Raji (cell line): Measurements from ENCODE around the gene SRD5A3.

Experiments
- POLR2A ChIP-seq: IDR thresholded peaks from 2 replicates; pipeline ENCODE4 v1.6.1; 2011; ENCODE audit warnings: low read depth, low read length, control low read depth; ENCODE audit not compliant: insufficient read depth

SRD5A3 gene

DNA sequence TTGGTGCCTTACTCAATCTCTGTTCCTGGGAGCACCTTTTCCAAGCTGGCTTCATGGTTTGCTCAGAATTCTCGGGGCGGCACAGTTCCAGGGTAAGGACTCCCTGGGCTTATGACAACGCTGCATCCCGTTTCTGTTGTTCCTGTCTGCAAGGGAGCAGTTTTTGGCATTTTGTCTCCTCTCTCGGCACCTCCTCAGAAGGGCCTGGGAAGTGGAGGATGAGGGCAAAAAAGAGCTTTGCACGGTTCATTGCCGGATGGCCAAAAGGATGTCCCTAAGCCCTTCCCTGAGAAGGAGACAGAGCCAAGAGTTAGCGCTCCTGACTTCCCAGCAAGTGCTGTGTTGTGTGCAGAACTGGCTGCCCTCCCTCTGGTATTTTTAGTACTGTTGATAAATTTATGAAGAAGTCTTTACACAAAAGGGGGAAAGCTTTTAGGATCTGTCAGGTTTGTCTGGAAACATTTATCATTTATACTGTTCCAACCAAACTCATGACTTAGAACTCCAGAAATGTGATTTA is 13.4 kb downstream of the SRD5A3 start:
- TF ChIP-seq POLR2A, result no peak

DNA sequence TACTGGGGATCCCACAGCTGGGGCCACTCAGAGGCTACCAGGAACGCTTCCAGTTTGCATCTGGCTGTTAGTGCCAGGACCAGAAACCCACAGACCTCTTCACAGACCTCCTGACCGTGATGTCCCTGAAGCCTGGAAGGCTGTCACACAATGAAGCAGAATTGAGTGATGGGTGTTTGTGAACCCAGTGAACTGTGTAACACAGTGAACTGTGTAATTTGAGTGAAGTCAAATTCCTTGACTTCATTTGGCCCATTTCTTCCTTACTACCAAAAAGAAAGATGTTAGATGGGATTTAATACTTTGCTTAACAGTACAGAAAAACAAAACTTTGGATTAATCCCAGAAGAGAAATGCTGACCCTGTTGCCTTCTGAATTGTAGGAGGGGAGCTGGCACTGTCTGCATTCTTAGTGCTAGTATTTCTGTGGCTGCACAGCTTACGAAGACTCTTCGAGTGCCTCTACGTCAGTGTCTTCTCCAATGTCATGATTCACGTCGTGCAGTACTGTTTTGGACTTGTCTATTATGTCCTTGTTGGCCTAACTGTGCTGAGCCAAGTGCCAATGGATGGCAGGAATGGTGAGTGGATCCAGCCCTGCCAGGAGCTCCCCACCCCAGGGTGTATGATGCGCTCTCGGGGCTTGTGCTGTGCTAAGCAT is 17.8 kb downstream of the SRD5A3 start:
- no peak for TF ChIP-seq POLR2A

DNA sequence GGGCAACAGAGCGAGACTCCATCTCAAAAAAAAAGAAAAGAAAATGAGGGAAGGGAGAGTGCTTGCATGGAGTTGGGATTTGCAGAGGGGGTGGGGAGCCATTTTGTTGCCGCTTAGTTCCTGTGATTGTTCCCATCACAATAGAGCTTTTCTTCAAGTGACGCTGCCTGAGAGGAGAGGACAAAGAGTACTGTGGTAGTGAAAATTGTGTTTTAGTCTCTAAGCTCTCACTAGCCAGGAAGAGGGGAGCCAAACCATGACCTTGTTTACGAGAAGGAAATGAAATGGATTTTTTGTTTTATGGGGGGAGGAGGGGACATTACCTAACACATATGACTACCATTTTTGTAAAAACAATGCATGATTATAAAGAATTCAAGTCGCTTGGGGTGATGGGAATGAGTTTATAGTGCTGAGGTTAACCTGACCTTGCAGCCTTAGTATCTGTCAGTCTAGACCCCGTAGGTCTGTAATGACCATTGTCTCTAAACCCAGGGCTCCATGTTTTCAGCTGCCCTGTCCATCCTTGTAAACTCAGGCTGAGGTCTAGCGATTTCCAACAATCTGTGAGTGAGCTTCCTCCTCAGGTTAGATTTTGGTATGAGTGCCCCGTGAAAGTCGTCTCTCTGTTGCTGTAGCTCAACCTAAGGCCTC is 18.8 kb downstream of the SRD5A3 start:
- TF ChIP-seq POLR2A, result no peak

DNA sequence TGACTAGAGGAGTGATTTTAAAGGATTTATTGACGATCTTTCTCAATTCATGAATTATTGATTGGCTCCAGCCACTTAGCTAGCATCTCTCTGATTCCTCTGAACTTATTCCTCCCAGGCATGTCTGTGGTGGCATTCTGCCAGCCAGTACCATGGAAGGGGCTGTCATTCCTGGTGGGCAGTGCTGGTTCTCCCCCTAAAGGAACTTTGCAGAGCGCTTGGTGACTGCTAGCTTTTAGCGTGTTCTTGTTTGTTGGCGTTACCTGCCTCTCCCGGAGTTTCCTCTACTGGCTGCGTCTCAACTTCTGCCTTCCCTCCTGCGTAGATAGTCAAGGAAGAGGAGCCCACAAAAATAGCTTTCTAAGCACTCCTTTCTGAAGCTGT is 19.3 kb downstream of the SRD5A3 start:
- no peak for TF ChIP-seq POLR2A

DNA sequence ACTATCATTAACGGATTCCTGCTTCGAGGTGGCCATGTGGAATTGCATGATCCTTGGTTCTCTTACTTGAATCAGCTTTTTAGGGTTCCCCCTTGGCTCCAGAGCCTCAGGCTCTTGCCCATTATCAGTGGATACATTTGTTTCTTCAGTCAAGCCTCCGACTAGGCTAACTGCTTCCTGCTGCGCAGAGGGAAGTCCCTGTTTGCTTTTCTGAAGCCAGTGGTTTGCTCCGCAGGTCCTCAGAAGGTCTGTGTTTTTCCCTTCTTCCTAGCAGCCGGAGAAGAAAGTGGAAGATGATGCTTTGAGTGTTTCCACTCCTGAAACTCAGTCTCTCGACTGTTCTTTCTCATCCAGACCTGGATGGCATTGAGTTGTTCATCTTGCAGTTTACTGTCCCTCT is 20.6 kb downstream of the SRD5A3 start:
- no peak for TF ChIP-seq POLR2A

DNA sequence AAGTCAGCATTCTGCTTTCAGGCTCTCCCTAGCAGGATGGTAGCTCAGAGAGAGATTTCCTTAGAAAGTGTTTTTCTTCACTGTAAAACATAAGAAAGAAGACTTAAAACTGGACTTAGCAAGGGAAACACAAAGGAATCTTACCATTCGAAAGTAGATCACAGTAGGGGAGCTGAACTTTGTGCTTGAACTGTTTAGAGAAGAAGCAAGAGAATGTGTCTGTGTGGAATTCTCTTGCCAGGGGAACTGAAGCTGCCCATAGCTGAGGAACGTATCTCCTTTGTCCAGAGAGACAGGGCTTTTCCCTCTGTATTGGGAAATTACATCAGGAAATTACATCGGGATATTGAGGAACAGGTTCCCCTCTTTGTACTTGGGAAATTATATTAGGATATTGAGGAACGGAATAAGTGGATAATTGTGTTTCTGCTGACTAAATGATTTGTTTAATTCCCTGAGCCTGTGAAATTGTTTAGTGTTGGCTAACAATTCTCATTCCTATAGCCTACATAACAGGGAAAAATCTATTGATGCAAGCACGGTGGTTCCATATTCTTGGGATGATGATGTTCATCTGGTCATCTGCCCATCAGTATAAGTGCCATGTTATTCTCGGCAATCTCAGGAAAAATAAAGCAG is 21.2 kb downstream of the SRD5A3 start:
- no peak for TF ChIP-seq POLR2A

DNA sequence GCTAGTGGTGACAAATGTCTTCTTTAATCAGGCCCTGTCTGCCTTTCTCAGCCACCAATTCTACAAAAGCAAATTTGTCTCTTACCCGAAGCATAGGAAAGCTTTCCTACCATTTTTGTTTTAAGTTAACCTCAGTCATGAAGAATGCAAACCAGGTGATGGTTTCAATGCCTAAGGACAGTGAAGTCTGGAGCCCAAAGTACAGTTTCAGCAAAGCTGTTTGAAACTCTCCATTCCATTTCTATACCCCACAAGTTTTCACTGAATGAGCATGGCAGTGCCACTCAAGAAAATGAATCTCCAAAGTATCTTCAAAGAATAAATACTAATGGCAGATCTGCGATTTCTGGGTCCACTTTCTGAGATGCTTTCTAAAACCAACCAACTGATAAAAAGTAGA is 23.9 kb downstream of the SRD5A3 start:
- no peak for TF ChIP-seq POLR2A

DNA sequence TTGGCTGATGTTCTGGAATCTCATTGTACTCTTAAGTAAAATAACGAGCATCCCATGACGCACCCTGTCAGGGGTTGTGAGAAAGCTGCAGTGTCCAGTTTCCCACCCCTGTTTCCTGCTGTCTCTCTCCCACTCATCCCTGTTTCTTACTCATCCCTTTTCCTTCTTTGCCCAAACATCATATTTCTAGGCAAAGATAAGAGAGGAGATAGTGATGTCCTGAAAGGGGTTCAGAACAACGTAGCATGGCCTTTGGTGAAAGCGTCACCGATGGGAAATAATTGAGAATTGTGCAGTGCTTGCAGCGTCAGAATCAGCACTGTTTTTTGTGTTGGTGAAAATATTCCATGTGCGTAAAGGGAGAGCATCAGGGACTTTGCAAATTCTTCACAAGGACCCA is 26.2 kb downstream of the SRD5A3 start:
- TF ChIP-seq POLR2A, result no peak

DNA sequence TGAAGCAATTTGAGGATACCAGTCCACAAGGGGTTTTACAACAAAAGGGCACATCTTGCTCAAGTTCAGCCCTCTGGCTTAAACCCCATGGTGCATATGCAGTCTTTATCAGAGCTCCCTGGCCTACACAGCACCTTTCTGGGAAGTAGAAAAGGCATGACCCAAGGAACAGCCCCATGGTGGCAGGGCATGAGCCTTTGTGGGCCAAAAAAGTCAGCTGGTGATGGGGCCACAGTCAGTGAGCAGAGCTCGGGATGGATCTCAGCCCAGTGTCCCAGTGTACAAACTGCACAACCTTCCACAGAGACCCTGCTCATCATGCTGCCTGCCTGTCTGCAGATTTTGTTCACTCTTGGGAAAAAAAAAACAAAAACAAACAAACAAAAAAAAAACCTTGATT is 27.4 kb downstream of the SRD5A3 start:
- TF ChIP-seq POLR2A, result no peak

DNA sequence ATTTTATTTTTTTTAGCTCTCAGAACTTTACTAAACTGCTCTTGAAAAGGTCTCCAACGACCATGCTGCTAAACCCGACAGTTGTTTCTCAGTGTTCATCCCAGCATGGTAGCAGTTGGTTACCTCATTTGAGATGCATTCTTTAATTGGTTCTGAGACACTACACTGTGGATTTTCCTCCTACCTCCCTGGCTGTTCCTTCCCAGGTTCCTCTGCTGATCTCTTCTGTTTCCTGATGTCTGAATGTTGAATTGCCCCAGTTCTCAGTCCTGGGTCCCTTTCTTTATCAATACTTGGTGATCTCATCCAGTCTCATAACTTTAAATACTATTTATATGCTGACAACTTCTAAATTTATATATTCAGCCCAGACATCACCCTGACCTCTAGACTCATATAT is 30.7 kb downstream of the SRD5A3 start:
- no peak for TF ChIP-seq POLR2A

DNA sequence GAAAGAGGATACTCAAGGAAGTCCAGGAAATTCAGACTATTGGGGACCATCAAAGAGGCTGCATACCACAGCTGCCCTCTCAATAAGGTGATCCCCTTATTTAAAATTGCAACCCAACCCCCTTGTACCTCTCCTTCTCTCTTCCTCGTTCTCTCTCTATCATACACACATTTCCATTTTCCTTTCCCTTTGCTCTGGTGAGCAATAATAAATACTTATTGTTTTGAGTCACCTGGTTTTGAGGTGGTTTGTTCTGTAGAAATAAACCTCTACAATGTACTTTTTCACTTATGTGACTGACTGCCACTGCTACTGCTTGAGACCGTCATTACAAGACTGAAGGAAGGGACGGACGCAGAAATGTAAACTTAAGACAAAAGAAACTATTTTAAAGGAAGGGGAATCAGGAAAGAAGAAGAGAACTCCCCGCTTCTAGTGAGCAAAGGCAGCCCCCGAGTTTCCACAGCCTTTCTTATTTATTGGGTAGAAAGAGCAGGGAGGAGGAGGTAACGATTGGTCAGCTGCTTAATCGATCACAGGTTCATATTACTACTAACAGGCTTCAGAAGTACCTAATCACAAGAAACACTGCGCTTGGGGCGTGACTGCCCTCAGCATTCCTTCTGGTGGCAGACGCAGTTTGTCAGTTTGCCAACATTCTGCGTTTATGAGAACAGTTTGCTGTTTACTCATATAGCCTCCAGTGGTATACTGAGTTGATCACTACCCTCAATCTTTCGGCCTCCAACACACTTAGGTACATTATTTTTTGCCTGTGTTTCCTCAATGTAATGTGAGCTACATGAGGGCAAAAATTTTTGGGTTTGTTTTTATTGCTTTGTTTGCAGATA is 32.8 kb downstream of the SRD5A3 start:
- TF ChIP-seq POLR2A, result no peak

DNA sequence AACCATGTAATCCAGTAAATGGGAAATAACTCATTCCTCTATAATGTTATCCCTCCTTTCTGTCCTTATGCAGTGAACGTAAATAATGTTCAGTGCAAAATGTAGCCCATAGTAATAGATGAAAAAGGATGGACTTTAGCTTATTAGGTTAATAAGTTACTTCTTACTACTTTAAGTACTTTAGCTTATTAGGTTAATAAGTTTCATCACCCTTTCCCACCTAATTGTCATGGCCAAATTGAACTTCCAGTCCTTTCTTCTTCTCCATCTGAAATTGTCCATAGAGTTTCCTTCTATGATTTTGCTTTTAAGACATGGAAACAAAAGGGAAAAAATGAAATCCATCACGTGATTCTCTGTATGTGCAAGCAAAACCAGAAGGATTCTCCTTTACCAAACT is 34.5 kb downstream of the SRD5A3 start:
- no peak for TF ChIP-seq POLR2A

DNA sequence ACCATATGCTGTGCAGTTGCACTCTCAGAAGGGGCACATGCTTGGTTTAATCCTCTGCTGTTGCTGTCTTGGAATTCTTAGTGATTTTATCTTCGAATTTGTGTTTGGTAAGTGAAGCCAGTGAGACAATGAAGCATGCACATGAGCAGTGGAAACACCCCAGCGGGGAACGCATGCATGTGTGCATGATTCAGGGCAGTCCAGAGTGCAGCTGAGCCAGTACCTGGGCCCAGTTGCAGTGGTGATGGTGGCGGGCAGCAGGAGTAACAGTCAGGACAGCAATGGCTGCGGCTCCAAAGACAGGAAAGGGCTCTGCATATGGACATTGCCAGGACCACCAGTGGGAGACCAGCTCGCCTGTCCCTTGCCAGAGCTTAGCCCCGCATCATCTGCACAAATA is 35.5 kb downstream of the SRD5A3 start:
- TF ChIP-seq POLR2A, result no peak

DNA sequence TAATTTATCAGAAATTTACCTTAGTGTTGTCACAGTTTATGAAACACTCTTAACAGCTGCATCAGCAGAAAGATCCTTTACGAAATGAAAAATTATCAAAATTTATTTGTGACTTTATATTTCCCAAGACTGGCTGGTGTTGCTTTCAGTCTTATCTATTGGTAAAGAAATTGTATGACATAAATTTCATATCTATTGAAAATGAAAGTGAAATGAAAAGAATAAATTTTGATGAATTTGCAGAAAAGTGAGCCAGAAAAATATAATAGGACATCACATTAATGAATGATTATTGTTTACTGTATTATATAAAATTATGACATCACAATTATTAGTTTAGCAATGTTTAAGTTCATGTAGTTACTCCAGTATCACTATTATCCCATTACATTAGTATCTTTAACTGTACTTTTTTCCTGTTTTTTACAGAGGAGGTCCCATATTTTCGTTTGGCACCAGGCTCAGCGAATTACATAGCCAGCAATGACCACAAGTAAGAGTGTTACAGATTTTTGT is 36.5 kb downstream of the SRD5A3 start:
- no peak for TF ChIP-seq POLR2A

DNA sequence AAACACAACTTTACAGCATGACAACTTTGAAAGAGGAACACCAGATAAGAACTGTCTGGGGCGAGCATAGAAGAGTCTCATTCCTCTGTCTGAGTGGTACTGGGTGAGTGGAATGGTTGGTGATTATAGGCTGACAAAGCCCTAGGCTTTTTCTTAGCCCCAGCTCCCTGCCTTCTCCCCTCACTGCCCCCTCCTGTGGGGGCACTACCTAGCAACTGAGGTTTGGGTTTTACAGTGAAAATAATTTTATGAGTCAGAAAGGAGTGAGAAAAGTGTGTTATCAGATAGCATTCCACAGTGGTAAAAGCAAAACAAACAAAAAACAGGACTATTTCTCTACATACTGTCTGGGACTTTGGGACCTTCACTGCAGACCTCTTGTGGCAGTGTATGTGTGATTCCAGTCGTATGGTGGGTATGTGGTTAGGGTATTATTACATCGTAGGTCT is 39.2 kb downstream of the SRD5A3 start:
- TF ChIP-seq POLR2A, result no peak

DNA sequence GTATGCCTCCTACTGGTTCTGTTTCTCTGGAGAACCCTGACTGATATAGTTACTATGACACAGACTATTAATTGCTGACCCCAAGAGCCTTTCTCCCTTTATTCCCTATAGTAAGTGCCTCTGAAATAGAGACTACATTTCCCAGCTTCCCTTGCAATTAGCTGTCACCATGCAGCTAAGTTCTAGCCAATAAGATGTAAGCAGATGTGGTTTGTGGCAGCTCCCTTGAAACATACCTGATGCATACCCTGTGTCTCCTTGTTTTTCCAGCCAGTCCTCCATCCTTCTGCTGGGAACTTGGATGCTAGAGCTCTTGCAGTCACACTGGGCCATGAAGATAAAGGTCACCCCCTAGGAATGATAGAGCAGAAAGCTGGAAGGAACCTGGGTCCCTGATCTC is 40.0 kb downstream of the SRD5A3 start:
- no peak for TF ChIP-seq POLR2A

DNA sequence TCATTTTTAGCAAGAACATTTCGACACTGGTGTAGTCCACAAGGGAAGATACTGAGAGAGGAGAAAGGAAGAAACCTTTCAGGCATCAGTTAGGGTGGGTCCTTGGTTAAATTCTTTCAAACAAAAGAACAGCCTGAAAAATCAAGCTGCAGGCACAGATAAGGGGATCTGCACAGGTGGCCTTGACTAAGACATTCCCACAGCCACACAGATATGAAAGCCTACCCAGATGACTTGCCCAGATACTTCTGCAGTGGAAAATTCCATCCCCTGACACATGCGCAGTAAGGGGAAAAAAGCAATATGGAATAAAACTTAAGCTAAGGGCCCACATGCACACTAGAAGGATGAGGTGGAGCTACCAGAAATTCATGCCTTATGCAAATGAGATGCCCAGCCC is 40.8 kb downstream of the SRD5A3 start:
- TF ChIP-seq POLR2A, result no peak
